GM21825 (cell line): ENCODE results near the gene SATB2.

Experiments
- ATAC-seq: cut with Tn5 transposase; IDR thresholded peaks from one replicate; pipeline ENCODE4 v1.9.1; 2021; ENCODE audit warnings: mild to moderate bottlenecking, moderate library complexity; ENCODE audit not compliant: unreplicated experiment

SATB2 gene

DNA sequence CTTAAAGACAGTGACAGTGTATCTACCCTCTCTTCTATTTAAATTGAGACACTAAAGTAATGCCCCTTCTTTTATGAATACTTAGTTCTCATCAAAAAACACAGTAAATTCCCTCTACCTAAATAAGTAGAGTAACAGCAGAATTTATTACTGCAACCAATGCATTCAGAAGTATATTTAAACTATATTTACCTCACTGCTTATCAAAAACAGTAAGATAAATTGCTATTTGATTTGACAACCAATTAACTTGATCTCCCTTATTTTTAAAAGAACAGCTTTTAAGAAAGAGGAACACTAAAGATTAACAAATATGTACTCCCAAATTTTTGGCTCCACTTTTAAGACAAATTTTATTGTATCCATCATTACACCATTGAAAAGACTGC lies 4.8 kb downstream of the SATB2 start:
- ATAC-seq, result no peak

GRCh38 chr2:199452260-199452990 lies 5.3 kb downstream of the SATB2 start:
- ATAC-seq, result no peak

DNA sequence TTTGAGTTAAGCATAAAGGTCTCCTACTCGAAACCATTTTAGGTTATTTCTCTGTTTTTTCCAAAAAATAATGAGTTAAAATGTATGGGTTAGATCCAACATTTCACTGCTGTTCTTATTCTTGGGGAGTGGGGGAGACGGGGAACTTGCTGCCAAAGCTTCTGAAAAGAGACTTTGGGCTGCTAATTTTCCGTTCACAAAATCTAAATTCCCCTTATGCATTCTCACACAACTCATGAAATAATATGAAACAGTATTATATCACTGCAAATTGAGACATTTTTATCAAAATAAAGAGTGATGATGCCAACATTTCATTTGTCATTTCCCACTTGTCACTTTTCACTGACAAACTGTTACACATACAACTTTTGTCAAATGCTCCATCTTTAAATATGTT lies 7.8 kb downstream of the SATB2 start:
- no peak for ATAC-seq

DNA sequence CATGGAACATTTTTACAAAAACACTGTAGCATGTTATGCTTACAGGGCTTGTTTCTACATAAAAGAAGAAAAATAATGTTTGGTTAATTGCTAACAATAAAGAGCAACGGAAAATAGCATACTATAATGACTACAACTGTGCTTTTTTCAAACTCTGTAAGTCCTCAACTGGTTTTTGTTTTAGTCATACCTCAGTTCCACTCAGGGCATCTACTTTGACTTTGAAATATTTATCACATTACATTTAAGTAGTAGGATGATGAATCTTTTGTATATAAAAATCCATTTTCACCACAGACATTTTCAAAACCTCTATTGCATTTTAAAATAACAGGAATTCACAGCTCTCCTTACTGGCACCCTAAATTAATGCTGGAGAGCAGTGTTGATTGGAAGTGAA lies 8.3 kb downstream of the SATB2 start:
- no peak for ATAC-seq

GRCh38 chr2:199446996-199447576 lies 10.7 kb downstream of the SATB2 start:
- ATAC-seq, result no peak

DNA sequence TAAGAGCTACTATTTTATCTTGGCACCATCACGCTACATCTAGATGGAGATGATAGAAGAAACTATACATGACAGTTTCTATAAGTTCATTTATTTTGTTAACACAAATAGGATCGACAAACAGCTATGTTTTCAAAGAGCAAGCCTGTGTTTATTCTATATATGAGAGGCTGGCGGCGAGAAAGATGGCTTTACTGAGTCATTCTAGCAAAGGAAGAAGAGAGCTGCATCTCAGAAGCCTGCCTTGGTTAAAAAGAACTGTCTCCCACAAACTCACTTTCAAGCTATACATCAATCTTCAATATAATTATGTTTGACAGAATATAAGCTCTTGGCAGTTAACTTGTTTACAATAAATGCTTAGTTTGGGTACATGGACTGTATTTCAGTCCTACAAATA lies 13.0 kb downstream of the SATB2 start:
- ATAC-seq, result no peak

DNA sequence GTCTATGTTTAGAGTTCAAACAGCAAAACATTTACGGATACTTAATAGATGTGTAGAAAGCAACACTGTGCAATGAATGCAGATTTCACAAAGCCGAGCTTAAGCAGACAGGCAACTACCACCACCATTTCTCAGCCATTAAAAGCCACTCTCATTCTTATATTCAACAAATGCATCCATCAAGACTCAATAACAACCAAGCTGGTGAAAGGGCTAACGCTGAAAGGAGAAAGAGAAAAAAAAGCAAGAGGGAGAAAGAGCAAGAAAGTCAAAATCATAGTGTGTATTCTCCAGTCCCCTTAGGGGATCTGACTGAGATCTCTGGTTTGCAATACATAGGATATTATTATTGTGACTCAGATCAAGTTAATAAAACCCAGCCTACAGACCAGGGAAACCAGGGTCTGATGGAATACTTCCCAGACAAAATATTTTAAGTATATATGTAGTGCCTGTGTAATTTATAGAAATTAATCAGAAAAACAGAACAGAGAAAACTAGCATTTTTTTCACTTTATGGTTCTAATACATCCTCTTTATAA lies 14.1 kb downstream of the SATB2 start:
- ATAC-seq, result no peak

- ATAC-seq, result no peak
Observed at GRCh38 chr2:199442173-199442572, 15.6 kb downstream of the SATB2 start.

DNA sequence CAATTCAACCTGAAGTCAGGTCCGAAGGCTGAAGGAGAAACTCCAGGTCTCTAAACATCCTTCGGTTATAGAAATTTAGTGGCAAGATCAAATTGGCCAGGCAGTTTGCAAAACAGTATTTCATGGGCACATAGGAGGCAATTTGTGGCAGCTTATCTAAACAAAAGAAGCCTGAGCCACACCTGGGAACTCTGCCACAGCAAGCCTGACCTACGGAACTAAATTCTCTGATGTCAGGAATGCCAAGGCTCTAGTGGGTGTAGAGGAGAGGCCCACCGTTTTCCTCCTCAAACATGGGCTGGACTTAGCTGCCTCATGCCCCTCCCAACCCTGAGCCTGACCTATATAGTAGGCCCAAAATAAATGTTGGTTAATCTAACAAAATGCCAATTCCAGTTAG lies 16.0 kb downstream of the SATB2 start:
- no peak for ATAC-seq

GRCh38 chr2:199440118-199440517 lies 17.6 kb downstream of the SATB2 start:
- no peak for ATAC-seq

- ATAC-seq, result no peak
Observed at GRCh38 chr2:199439542-199439941, 18.2 kb downstream of the SATB2 start.

- ATAC-seq, result no peak
Observed at GRCh38 chr2:199439066-199439465, 18.7 kb downstream of the SATB2 start.

DNA sequence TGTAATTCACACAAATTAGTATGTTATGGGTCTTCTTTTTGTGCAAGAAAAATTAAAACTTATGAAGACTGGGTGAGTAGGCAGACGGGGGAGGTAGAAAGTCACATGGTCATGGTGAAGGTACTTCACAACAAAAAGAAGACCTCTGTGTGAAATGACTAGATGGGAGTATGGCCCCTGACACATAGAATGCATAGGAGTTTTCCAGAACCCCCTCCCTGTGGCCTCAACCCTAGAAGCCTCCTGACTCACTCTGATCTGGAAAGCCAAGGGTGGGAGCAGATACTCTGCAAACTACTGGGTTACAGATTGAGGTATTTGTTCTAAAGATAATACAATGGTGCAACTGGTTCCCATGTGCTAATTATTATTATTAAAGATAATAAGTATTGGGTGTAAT lies 23.2 kb downstream of the SATB2 start:
- no peak for ATAC-seq

DNA sequence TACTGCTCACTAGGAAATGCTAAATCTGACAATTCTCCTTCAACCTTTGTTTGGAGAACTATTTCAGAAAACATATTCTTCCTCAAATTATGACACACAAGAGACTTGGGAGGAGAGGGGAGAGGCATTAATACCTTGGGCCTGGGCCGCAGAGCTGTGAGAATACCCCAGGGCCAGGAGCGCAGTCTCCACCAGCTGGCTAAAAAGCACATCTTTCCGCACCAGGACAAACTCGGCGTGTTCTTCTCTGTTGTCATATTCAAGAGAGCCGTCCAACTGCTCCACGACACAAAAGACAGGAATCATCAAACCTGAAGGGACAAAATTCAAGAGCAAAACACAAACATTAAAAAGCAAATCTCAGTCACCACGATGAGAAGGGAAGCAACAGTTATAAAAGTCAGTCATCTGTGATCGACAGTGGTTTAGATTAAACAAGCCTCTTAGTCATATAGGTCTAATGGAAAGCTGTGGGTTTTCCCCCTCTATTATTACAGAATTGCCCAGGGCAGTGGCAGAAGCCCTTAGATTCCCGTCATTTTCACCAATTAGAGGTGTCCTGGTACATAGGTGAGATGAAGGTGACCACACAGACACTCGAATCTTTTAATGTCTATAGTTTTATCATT lies 24.4 kb downstream of the SATB2 start:
- no peak for ATAC-seq

DNA sequence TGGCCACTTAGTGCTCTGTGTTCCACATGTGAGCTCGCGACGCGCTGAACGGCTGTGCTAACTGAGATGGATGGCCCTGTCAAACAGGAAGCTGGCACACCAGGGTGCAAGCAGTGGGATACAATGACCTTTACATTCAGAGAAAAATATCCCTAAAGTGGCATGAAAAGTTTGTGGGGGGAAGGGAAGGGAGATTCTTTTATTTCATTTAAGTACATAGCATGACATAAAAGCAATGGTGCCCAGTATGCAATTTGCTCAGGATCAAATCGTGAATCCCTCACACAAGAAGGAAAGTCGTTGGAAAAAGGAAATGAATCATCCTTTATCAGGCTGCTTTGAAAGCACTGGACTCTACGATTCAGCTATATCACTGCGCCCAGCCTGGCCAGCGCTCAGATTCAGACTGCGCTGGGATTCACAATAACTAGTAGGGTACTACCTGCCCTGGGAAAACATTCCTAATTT lies 26.0 kb downstream of the SATB2 start:
- ATAC-seq, result no peak

GRCh38 chr2:199430214-199430613 lies 27.5 kb downstream of the SATB2 start:
- ATAC-seq, result no peak

GRCh38 chr2:199428291-199428690 lies 29.4 kb downstream of the SATB2 start:
- ATAC-seq, result no peak

GRCh38 chr2:199424160-199424559 lies 33.6 kb downstream of the SATB2 start:
- ATAC-seq, result no peak

GRCh38 chr2:199419428-199419827 lies 38.3 kb downstream of the SATB2 start:
- no peak for ATAC-seq

DNA sequence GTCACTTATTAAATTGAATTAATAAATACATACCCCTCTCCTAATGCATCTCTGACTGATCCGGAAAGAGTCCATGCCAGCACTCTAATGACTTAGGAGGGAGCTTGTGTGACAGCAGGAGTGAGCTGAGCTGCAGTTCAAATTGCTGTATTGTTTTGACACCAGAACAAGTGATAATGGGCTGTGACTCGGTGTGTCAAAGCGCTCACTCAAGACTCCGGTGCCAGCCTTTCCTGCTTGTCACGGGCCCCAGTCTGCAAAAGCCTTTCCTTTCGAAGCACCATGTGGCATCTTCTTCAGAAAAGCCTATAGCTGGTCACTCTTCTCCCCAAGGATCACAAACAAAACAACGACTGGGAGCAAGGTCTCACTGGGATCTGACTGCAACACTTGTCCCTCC lies 43.3 kb downstream of the SATB2 start:
- ATAC-seq, result no peak

DNA sequence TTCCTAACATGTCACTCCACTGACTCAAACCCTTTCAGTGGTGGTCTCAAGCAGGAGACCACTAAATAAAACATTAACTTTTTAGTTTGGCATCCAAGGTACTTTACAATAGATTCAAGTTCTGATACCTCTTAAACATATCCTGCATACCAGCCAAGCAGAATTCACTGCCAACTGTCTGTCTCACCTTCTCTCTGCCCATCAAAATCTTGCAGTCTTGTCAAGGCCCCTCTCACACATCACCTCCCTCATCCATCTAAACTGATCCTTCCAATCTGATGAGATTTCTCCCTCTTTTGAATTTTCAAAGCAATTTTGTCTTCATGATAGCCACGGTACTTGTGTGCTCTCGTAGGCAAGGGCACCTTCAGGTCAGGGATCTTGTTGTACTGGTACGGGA lies 43.7 kb downstream of the SATB2 start:
- ATAC-seq, result no peak
